ENCODE measurements around the gene PPP1R12C. TPM values are rescaled to one million over a fixed set of nuclear protein-coding genes. Genes with fewer than 3 reads are reported as not detected.

The PPP1R12C gene
- total RNA-seq, 1 experiment from 2014 or later, result 110 TPM

- Histone ChIP-seq H3K36me3 (ENCODE audit: low read depth) (no peaks in the 10 kb centered on the region), H3K4me3 (peak overlapping the region; percentile 67; the same call in 1 of the 2 replicates), H3K4me2 (peak overlapping the region; percentile 80), H2AFZ (no peak overlapping the region), H4K20me1 (ENCODE audit: insufficient read depth) (no peaks in the 10 kb centered on the region), H3F3A (ENCODE audit: insufficient read depth, low read depth) (peaks cover 9% of the 10 kb centered on the region; the same call in 1 of the 2 replicates), H3K27me3 (ENCODE audit: insufficient read depth, low read depth) (peaks cover 4% of the 10 kb centered on the region; the same call in 1 of the 2 replicates), H3K4me1 (replicated peaks; ENCODE audit: insufficient read depth) (peaks cover 20% of the 10 kb centered on the region; the same call in 1 of the 2 replicates), H3K79me2 (ENCODE audit: low read depth) (no peaks in the 10 kb centered on the region), H3K9me2 (ENCODE audit: insufficient read depth) (no peaks in the 10 kb centered on the region), H3K9me3 (ENCODE audit: insufficient read depth, low read depth) (no peaks in the 10 kb centered on the region), H3K27ac (no peak overlapping the region)
- intact Hi-C loops (cut with micrococcal nuclease; ENCODE audit: unreplicated experiment), result loop anchor here (10.0 kb wide), 1 partner anchor 327 kb away; the partner anchor contains the start of gene ZNF628
- TF ChIP-seq EZH2 (IDR thresholded peaks at IDR 0.05; ENCODE audit: low read depth), result no peak
- TF ChIP-seq CTCF (conservative IDR thresholded peaks at IDR 0.05), result no peak
- ChIA-PET POLR2A (ENCODE audit: unreplicated experiment) (interaction anchor here (0.6 to 1.5 kb wide), 9 partner anchors 9 to 314 kb away, joined by 4 to 20 read pairs (median 5); partner anchors contain the start of genes ISOC2 and PPP1R12C), CTCF (interaction anchor here (0.8 to 2.9 kb wide), 3 partner anchors 12 to 270 kb away, joined by 3 to 47 read pairs (median 10); partner anchors contain the start of gene DNAAF3)
- DNase-seq, result peak in 1 of 2 experiments; percentile 25
- no TSS peak for BruUV-seq (replicated peaks)
Measured at GRCh38 chr19:55147545-55148251, 30.3 kb upstream of the PPP1R12C start.

GRCh38 chr19:55146705-55147273 is 29.4 kb upstream of the PPP1R12C start:
- TF ChIP-seq EZH2 (IDR thresholded peaks at IDR 0.05; ENCODE audit: low read depth) (no peak), CTCF (conservative IDR thresholded peaks at IDR 0.05) (no peak)
- intact Hi-C loops (cut with micrococcal nuclease; ENCODE audit: unreplicated experiment), result loop anchor here (1.0 to 10.0 kb wide), 3 partner anchors 14 to 328 kb away; partner anchors contain the start of gene ZNF628
- peaks cover 4% of the 10 kb centered on the region; the same call in 1 of the 2 replicates for H3K27me3 ChIP-seq (ENCODE audit: insufficient read depth, low read depth)
- peak overlapping the region; percentile 85 for H2AFZ ChIP-seq
- POLR2A ChIA-PET (ENCODE audit: unreplicated experiment), result interaction anchor here (0.5 to 1.5 kb wide), 20 partner anchors 10 to 478 kb away, joined by 3 to 20 read pairs (median 6); partner anchors contain the start of genes HSPBP1, ISOC2, PPP1R12C and UBE2S
- H3K4me1 ChIP-seq (replicated peaks; ENCODE audit: insufficient read depth), result peaks cover 20% of the 10 kb centered on the region; the same call in 1 of the 2 replicates
- no peaks in the 10 kb centered on the region for H3K9me3 ChIP-seq (ENCODE audit: insufficient read depth, low read depth)
- H4K20me1 ChIP-seq (ENCODE audit: insufficient read depth), result no peaks in the 10 kb centered on the region
- no peaks in the 10 kb centered on the region for H3K36me3 ChIP-seq (ENCODE audit: low read depth)
- peak overlapping the region; percentile 67 for H3K4me3 ChIP-seq
- no peak overlapping the region for H3K27ac ChIP-seq
- no TSS peak for BruUV-seq (replicated peaks)
- peak overlapping the region; percentile 80 for H3K4me2 ChIP-seq
- peak; percentile 76 to 91 for DNase-seq
- H3K9me2 ChIP-seq (ENCODE audit: insufficient read depth), result no peaks in the 10 kb centered on the region
- no peaks in the 10 kb centered on the region for H3K79me2 ChIP-seq (ENCODE audit: low read depth)
- peaks cover 10% of the 10 kb centered on the region; the same call in 1 of the 2 replicates for H3F3A ChIP-seq (ENCODE audit: insufficient read depth, low read depth)
- CTCF ChIA-PET, result interaction anchor here (0.6 to 2.9 kb wide), 9 partner anchors 10 to 716 kb away, joined by 3 to 47 read pairs (median 4); partner anchors contain the start of genes DNAAF3 and PPP6R1

Data from PC-9 (cell line).